Activated T-cell treated with anti-CD3 and anti-CD28 coated beads, Interleukin-2, amount 50 U/mL, for 48 hours (primary cell): Measurements from ENCODE around the gene SPACA7.
"Not testable (repeated sequence)": the region's sequence is repeated elsewhere in the genome, so short reads cannot be mapped to it uniquely, and the experiment has no call there.

ENCODE experiments used
- DNase-seq, 2 experiments: peaks; one replicate each; pipeline ENCODE4 v3.0.0-alpha.2; 2020

SPACA7 gene

GRCh38 chr13:112351825-112352224, 24.3 kb upstream of the SPACA7 start:
- no peak for DNase-seq

GRCh38 chr13:112353856-112354255, 22.3 kb upstream of the SPACA7 start:
- DNase-seq: no peak

- no peak for DNase-seq
Observed at GRCh38 chr13:112354330-112355273, 21.6 kb upstream of the SPACA7 start.

GRCh38 chr13:112355274-112355838, 20.8 kb upstream of the SPACA7 start:
- DNase-seq: no peak

- DNase-seq: no peak
Observed at GRCh38 chr13:112356190-112356589, 20.0 kb upstream of the SPACA7 start.

GRCh38 chr13:112358156-112358555, 18.0 kb upstream of the SPACA7 start:
- DNase-seq: no peak

GRCh38 chr13:112362021-112362420, 14.1 kb upstream of the SPACA7 start:
- no peak for DNase-seq

- no peak for DNase-seq
Observed at GRCh38 chr13:112363867-112364528, 12.2 kb upstream of the SPACA7 start.

- DNase-seq: no peak
Observed at GRCh38 chr13:112366907-112367646, 9.1 kb upstream of the SPACA7 start.

GRCh38 chr13:112368883-112369282, 7.3 kb upstream of the SPACA7 start:
- DNase-seq: no peak

- no peak for DNase-seq
Observed at GRCh38 chr13:112370311-112370710, 5.8 kb upstream of the SPACA7 start.

- DNase-seq: no peak
Observed at GRCh38 chr13:112374271-112374670, 1.9 kb upstream of the SPACA7 start.

- DNase-seq: no peak
Observed at GRCh38 chr13:112391746-112392145, 15.6 kb downstream of the SPACA7 start.

- DNase-seq: no peak
Observed at GRCh38 chr13:112392719-112393118, 16.6 kb downstream of the SPACA7 start.

GRCh38 chr13:112395022-112395421, 18.9 kb downstream of the SPACA7 start:
- not testable (repeated sequence) for DNase-seq

- DNase-seq: not testable (repeated sequence)
Observed at GRCh38 chr13:112395941-112396340, 19.8 kb downstream of the SPACA7 start.

GRCh38 chr13:112397108-112397507, 21.0 kb downstream of the SPACA7 start:
- DNase-seq: no peak

GRCh38 chr13:112398347-112398746, 22.2 kb downstream of the SPACA7 start:
- DNase-seq: not testable (repeated sequence)

- not testable (repeated sequence) for DNase-seq
Observed at GRCh38 chr13:112409828-112410227, 33.7 kb downstream of the SPACA7 start.

GRCh38 chr13:112416647-112417046, 40.5 kb downstream of the SPACA7 start:
- no peak for DNase-seq

- DNase-seq: no peak
Observed at GRCh38 chr13:112417079-112417478, 40.9 kb downstream of the SPACA7 start.

- DNase-seq: no peak
Observed at GRCh38 chr13:112424098-112424497, 47.9 kb downstream of the SPACA7 start.

GRCh38 chr13:112428704-112429103, 52.5 kb downstream of the SPACA7 start:
- DNase-seq: no peak
